Glomerular visceral epithelial cell (primary cell): ENCODE data around the gene RNF34.
"Not testable (repeated sequence)": the region's sequence is repeated elsewhere in the genome, so short reads cannot be mapped to it uniquely, and the experiment has no call there.

Experiments used
- DNase-seq: peaks from one replicate; pipeline ENCODE4 v3.0.0-alpha.2; 2016; ENCODE audit errors: extremely low spot score

The RNF34 gene, protein sequence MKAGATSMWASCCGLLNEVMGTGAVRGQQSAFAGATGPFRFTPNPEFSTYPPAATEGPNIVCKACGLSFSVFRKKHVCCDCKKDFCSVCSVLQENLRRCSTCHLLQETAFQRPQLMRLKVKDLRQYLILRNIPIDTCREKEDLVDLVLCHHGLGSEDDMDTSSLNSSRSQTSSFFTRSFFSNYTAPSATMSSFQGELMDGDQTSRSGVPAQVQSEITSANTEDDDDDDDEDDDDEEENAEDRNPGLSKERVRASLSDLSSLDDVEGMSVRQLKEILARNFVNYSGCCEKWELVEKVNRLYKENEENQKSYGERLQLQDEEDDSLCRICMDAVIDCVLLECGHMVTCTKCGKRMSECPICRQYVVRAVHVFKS

DNA sequence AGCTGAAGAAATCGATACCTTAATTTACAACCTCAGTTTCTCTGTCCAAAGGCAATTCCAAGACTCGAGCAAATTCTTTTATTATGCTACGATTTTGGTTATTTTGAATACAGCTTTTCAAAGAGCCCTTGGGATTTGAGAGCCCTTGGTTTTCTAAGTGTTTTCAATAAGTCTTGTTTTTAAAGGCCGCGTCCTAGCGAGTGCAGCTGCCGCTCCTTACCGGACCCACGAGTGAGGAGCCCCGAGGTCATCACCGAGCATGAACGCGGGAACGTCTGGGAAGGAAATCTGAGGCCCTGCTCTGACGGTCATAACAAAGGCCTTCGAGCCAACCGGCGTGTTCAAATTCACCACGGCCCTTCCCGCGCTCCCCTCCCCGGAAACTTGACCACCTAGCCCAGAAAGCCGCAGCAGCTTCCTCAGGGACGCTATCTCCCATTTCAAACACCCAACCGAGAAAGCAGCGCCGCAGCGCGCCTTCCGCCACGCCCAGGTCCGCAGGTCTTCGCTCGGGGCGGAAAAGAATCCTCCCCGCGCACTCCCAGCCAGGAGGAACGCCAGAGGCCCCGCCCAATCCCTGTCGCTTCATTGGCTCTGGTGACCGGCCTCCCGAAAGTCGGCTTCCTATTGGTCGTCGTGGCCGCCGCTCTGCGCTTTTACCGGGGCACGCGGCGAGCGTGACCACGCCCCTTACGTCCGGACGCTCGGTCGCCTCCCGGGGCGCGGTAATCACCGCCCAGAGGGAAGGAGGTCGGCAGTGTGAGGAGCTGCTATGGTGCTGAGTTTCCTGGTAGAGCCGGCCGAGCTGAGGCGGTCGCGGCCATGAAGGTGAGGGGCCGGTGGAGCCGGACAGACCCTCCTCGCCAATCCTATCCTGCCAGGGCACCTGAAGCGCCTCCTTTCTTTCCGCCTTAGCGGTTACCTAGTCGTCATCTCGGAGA lies at the start of gene RNF34:
Gene RNF34 (plus strand): TSS at position 728 of the 941 bp plus-strand sequence. CDS start 95 bp downstream, at position 823.
- DNase-seq: peak; percentile 99

- peak; percentile 98 for DNase-seq
These were observed 47.9 kb upstream of the RNF34 start, which contains the start of gene ANAPC5 for GRCh38 chr12:121351820-121352681. ANAPC5 (minus strand) TSS chr12:121352411; CDS start chr12:121352340, 71 bp downstream.

GRCh38 chr12:121352682-121353018 lies 47.3 kb upstream of the RNF34 start:
- DNase-seq: no peak

- no peak for DNase-seq
These were observed 44.1 kb upstream of the RNF34 start for GRCh38 chr12:121355818-121356217.

DNA sequence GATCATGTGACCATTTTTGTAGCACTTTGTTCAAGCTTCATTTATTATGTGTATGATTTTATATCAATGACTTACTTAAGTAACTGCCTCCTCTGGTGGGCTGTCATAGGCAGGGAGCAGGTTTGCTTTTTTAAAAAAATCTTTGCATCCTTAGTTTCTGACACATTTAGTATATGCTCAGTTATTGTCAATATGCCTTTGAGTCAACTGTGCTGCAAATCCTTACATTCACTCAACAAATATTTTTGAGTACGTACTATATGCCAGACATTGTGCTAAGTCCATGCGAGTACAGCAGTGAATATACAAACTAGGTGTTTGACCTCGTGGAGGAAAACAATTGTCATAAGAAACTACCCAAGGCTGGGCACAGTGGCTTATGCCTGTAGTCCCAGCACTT lies 43.3 kb upstream of the RNF34 start:
- no peak for DNase-seq

DNA sequence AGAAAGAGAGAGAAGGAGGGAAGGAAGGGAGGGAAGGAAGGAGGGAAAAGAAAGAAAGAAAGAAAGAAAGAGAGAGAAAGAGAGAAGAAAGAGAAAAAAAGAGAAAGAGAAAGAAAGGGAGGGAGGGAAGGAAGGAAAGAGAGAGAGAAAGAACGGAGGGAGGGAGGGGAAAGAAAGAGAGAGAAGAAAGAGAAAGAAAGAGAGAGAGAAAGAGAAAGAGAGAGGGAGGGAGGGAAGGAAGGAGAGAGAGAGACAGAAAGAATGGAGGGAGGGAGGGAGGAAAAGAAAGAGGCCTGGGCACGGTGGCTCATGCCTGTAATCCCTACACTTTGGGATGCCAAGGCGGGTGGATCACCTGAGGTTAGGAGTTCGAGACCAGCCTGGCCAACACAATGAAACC lies 42.6 kb upstream of the RNF34 start:
- DNase-seq: no peak

DNA sequence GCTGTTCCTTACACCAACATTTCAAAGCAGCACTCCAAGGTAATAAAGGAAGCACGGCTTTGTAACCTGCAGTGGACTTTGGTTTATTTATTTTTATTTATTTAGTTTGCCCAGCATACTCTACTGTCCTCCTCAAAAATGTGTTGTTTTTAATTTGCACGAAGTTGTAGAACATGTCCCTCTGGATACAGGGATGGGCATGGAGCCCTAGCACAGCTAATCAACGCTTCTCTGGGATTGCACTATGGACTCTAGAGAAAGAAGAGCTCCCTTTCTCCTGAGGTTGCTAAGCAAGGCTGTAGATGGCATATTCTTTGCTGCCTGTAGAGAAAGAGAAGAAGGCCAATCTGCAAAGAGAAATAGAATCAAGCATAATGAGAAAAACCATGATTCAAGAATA lies 41.8 kb upstream of the RNF34 start:
- no peak for DNase-seq

DNA sequence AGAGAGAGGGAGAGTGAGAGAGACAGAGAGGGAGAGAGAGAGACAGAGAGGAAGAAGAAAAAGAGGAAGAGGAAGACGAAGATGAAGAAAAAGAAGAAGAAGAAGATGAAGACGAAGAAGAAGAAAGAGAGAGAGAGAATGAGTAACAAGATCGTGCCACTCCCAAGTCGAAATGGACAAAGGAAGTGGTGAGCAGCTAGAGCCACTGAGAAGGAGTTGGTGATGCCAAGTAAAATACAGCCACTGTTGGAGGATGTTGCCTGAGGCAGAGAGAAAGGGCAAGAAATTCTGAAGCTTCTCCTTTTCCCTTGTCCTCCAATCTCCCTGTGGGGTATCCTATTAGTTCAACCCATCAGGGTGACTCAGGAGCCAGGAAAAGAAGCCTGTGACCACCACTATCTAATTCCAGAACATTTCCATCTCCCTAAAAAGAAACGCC lies 35.2 kb upstream of the RNF34 start:
- no peak for DNase-seq

GRCh38 chr12:121365416-121366062 lies 34.4 kb upstream of the RNF34 start:
- DNase-seq: no peak

GRCh38 chr12:121366063-121366459 lies 33.9 kb upstream of the RNF34 start:
- DNase-seq: no peak

GRCh38 chr12:121371404-121371803 lies 28.5 kb upstream of the RNF34 start:
- no peak for DNase-seq

DNA sequence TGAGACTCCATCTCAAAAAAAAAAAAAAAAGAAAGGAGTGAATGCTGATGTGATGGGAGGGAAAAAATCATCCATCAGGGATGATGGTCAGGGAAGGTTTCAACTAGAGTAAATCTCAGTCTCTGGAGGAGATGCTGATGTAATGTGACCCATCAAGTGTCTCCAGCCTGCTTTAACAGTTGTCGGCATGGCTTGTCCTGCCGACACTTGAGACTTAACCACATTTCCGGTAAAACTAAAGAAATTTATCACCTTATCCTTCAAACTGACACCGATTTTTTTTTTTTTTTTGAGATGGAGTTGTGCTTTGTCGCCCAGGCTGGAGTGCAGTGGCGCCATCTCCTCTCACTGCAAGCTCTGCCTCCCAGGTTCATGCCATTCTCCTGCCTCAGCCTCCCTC lies 26.2 kb upstream of the RNF34 start:
- no peak for DNase-seq

DNA sequence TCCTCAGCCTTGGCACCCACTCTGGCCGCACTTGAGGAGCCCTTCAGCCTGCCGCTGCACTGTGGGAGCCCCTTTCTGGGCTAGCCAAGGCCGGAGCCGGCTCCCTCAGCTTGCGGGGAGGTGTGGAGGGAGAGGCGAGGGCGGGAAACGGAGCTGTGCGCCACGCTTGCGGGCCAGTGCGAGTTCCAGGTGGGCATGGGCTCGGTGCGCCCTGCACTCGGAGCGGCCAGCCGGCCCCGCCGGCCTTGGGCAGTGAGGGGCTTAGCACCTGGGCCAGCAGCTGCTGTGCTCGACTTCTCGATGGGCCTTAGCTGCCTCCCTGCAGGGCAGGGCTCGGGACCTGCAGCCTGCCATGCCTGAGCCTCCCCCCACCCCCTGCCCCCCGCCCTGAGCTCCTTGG lies 25.6 kb upstream of the RNF34 start:
- not testable (repeated sequence) for DNase-seq

- not testable (repeated sequence) for DNase-seq
These were observed 24.9 kb upstream of the RNF34 start for GRCh38 chr12:121374945-121375584.

- DNase-seq: no peak
These were observed 22.9 kb upstream of the RNF34 start for GRCh38 chr12:121376754-121377697.

- DNase-seq: no peak
These were observed 21.2 kb upstream of the RNF34 start for GRCh38 chr12:121378736-121379135.

GRCh38 chr12:121379945-121380344 lies 20.0 kb upstream of the RNF34 start:
- DNase-seq: no peak

DNA sequence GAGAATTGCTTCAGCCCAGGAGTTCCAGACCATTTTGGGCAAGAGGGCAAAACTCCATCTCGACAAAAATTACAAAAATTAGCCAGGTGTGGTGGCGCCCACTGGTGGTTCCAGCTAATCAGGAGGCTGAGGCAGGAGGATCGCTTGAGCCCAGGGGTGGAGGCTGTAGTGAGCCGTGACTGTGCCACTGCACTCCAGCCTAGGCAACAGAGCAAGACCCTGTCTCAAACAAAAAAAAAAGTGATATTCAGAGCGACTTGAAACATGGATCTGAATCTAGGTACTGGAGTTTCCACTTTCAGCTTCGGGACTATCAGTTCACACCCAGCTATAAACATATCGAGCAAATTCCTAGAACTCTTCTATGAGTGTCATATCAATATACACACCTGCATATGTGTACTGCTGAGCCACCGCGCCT lies 16.3 kb upstream of the RNF34 start:
- DNase-seq: no peak

- not testable (repeated sequence) for DNase-seq
These were observed 15.0 kb upstream of the RNF34 start for GRCh38 chr12:121384891-121385290.
